IMR-90 (cell line): ENCODE results near the gene ARAP3.

ENCODE experiments used
- CEBPB ChIP-seq: IDR thresholded peaks from 2 replicates; pipeline ENCODE4 v1.6.1; 2012; ENCODE audit warnings: low read depth, low read length, improper control_type of control experiment
- CTCF ChIP-seq: conservative IDR thresholded peaks from 2 replicates; pipeline ENCODE4 v1.5.1; 2012; ENCODE audit warnings: mild to moderate bottlenecking, low read depth, low read length, improper control_type of control experiment
- POLR2A ChIP-seq: IDR thresholded peaks from 2 replicates; pipeline ENCODE4 v1.6.1; 2012; ENCODE audit warnings: mild to moderate bottlenecking, low read depth, low read length

DNA sequence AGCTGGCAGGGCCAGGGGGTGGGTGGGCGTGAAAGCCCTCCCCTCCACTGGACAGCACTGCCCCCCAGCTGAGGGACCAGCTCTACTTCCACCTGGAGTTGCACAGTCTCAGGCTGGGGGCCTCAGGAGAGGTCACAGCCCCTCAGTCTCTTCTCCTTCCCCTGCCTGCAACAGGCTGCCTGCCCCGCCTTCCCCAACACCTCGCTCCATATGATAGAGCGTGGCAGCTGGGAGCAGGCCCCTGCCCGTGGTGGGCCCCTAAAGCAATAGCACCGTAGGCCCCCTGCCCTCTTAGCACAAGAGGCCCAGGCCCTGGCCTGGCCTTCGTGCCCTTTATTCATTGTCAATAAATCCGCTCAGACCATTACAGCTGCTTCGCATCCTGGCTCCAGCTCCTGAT is 41.3 kb downstream of the ARAP3 start:
- no peak for TF ChIP-seq CEBPB
- no peak for TF ChIP-seq CTCF
- TF ChIP-seq POLR2A: no peak
